HEK293 (cell line): ENCODE results near the gene HMX1.

Source experiments
- CTCF ChIA-PET: fragments of 350-600 bp; formaldehyde crosslinking; extraction: SDS; loops from one replicate; lab custom pipeline; 2021; ENCODE audit warnings: antibody characterized with exemption; lab: Yijun Ruan, JAX
- POLR2A ChIA-PET: fragments of 300-600 bp; formaldehyde crosslinking; extraction: SDS; loops from one replicate; lab custom pipeline; 2020; ENCODE audit warnings: antibody characterized with exemption, inconsistent platforms; lab: Yijun Ruan, JAX
- H3K27ac ChIP-seq: fragments of 200-500 bp; sonication (Bioruptor generic); 2 replicates; pipeline ENCODE4 v1.5.1; 2014; ENCODE audit warnings: low read depth, low read length, control low read depth, inconsistent platforms; ENCODE audit errors: extremely low read depth
- H3K36me3 ChIP-seq, 2 experiments: fragments of 200-500 bp in 1 of 2; sonication (Bioruptor generic) in 1 of 2; 1 replicate in 1 of 2; 2 replicates in 1 of 2; pipeline ENCODE4 v1.5.1; 2014 to 2017; ENCODE audit warnings: inconsistent platforms in 2 of 2, low read length in 2 of 2; ENCODE audit not compliant: control insufficient read depth in 2 of 2, insufficient read depth in 1 of 2
- H3K4me1 ChIP-seq: fragments of 200-500 bp; sonication (Bioruptor generic); 2 replicates; pipeline ENCODE4 v1.5.1; 2014; ENCODE audit warnings: mild to moderate bottlenecking, low read length, inconsistent platforms; ENCODE audit not compliant: control insufficient read depth, insufficient read depth
- H3K4me3 ChIP-seq: 2 replicates; pipeline ENCODE4 v1.5.1; 2011; ENCODE audit warnings: low read depth, mild to moderate bottlenecking, control low read depth, low read length, moderate library complexity
- H3K9me3 ChIP-seq: fragments of 200-500 bp; sonication (Bioruptor generic); 2 replicates; pipeline ENCODE4 v1.5.1; 2014; ENCODE audit warnings: low read depth, low read length, inconsistent platforms; ENCODE audit not compliant: control insufficient read depth, insufficient read depth
- EGR2 ChIP-seq: fragments of 450-650 bp; formaldehyde crosslinking; IDR thresholded peaks from 2 replicates; pipeline ENCODE4 v1.5.1; 2016; ENCODE audit warnings: low read depth, missing biosample characterization, missing genetic modification characterization
- FEZF1 ChIP-seq: fragments of 450-650 bp; formaldehyde crosslinking; IDR thresholded peaks from 2 replicates; pipeline ENCODE4 v1.5.1; 2016; ENCODE audit warnings: missing biosample characterization, missing genetic modification characterization
- HOXA7 ChIP-seq: sonication (generic); formaldehyde crosslinking; IDR thresholded peaks from 2 replicates; pipeline ENCODE4 v1.8.1; 2022; ENCODE audit warnings: missing genetic modification reagents, borderline replicate concordance
- MYNN ChIP-seq: fragments of 450-650 bp; formaldehyde crosslinking; IDR thresholded peaks from 2 replicates; pipeline ENCODE4 v1.5.1; 2016; ENCODE audit warnings: missing biosample characterization, missing genetic modification characterization, borderline replicate concordance
- OSR2 ChIP-seq: fragments of 450-650 bp; formaldehyde crosslinking; IDR thresholded peaks from 2 replicates; pipeline ENCODE4 v1.5.1; 2016; ENCODE audit warnings: missing biosample characterization, missing genetic modification characterization
- ZFHX2 ChIP-seq: fragments of 450-650 bp; formaldehyde crosslinking; conservative IDR thresholded peaks from 2 replicates; pipeline ENCODE4 v1.5.1; 2016; ENCODE audit warnings: missing biosample characterization, missing genetic modification characterization
- ZNF202 ChIP-seq: fragments of 450-650 bp; formaldehyde crosslinking; IDR thresholded peaks from 2 replicates; pipeline ENCODE4 v1.5.1; 2016; ENCODE audit warnings: missing biosample characterization, missing genetic modification characterization, borderline replicate concordance
- ZNF366 ChIP-seq: fragments of 450-650 bp; formaldehyde crosslinking; conservative IDR thresholded peaks from 2 replicates; pipeline ENCODE4 v1.5.1; 2016; ENCODE audit warnings: missing biosample characterization, missing genetic modification characterization
- ZNF404 ChIP-seq: fragments of 450-650 bp; formaldehyde crosslinking; IDR thresholded peaks from 2 replicates; pipeline ENCODE4 v1.5.1; 2017; ENCODE audit warnings: missing biosample characterization, missing genetic modification characterization
- ZNF423 ChIP-seq: fragments of 450-650 bp; formaldehyde crosslinking; IDR thresholded peaks from 2 replicates; pipeline ENCODE4 v1.5.1; 2016; ENCODE audit warnings: missing biosample characterization, missing genetic modification characterization
- ZNF433 ChIP-seq: fragments of 450-650 bp; formaldehyde crosslinking; IDR thresholded peaks from 2 replicates; pipeline ENCODE4 v1.5.1; 2016; ENCODE audit warnings: missing biosample characterization, missing genetic modification characterization, low read depth
- ZNF624 ChIP-seq: fragments of 450-650 bp; formaldehyde crosslinking; IDR thresholded peaks from 2 replicates; pipeline ENCODE4 v1.5.1; 2017; ENCODE audit warnings: missing biosample characterization, missing genetic modification characterization
- ZNF830 ChIP-seq: fragments of 450-650 bp; IDR thresholded peaks from 2 replicates; pipeline ENCODE4 v1.5.0; 2018; ENCODE audit warnings: missing biosample characterization, missing genetic modification characterization, low read depth, mild to moderate bottlenecking, moderate library complexity
- TF ChIP-seq, protein P1 (sequence below): fragments of 450-650 bp; formaldehyde crosslinking; IDR thresholded peaks from 2 replicates; pipeline ENCODE4 v1.5.1; 2016; ENCODE audit warnings: missing biosample characterization, missing genetic modification characterization
- TF ChIP-seq, protein P2 (sequence below): fragments of 450-650 bp; formaldehyde crosslinking; IDR thresholded peaks from 2 replicates; pipeline ENCODE4 v1.5.1; 2016; ENCODE audit warnings: missing biosample characterization, missing genetic modification characterization
- TF ChIP-seq, protein P3 (sequence below): fragments of 450-650 bp; formaldehyde crosslinking; IDR thresholded peaks from 2 replicates; pipeline ENCODE4 v1.5.1; 2017; ENCODE audit warnings: missing biosample characterization, missing genetic modification characterization
- TF ChIP-seq, protein P4 (sequence below): fragments of 450-650 bp; formaldehyde crosslinking; IDR thresholded peaks from 2 replicates; pipeline ENCODE4 v1.5.1; 2017; ENCODE audit warnings: missing biosample characterization, missing genetic modification characterization
- TF ChIP-seq, protein P5 (sequence below): fragments of 450-650 bp; formaldehyde crosslinking; IDR thresholded peaks from 2 replicates; pipeline ENCODE4 v1.5.1; 2016; ENCODE audit warnings: missing biosample characterization, missing genetic modification characterization, low read depth
- TF ChIP-seq, protein P6 (sequence below): fragments of 450-650 bp; formaldehyde crosslinking; IDR thresholded peaks from 2 replicates; pipeline ENCODE4 v1.5.1; 2017; ENCODE audit warnings: missing biosample characterization, missing genetic modification characterization

The HMX1 gene

DNA sequence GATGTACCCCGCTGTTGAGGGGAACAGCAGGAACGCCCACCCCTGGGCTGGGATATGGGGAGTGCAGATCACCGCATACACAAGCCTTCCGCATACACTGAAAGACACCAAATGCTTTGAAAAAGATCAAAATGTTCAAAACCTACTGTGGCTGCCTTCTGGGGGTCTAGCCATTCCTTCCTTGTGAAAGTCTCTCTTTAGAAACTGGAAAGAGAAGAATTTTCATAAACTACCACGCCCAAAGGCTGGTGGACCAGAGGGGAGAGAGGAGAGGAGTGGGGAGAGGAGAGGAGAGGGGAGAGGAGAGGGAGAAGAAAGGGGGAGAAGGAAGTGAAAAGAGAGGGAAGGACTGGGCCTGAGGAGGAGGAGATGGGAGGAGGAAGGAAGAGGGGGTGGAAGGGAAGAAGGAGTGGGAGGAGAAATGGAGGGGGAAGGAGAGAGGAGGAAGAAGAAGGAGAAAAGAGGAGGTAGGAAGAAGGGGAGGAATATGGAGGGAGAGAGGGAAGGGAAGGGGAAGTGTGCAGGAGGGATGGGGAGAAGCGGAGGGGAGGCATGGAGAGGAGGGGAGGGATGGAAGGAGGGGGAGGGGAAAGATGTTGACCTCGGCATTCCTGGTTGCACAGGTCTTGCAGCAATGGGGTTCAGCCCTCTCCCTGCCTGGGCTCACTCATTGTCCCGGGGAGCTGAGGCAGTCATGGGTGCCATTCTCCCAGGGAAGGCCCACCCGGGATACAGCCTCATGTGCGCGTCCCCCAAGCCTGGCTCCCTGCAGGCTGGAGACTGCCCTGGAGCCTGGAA is 5.5 kb upstream of the HMX1 start:
- POLR2A ChIA-PET: no interaction called here
- CTCF ChIA-PET: interaction anchor here (0.6 kb wide), 1 partner anchor 21 kb away, joined by 4 read pairs; no protein-coding TSS in a partner anchor
- Histone ChIP-seq H3K9me3 (no peaks in the 10 kb centered on the region), H3K4me3 (no peak overlapping the region), H3K4me1 (no peaks in the 10 kb centered on the region), H3K36me3 (no peaks in the 10 kb centered on the region)
- TF ChIP-seq, protein P1, sequence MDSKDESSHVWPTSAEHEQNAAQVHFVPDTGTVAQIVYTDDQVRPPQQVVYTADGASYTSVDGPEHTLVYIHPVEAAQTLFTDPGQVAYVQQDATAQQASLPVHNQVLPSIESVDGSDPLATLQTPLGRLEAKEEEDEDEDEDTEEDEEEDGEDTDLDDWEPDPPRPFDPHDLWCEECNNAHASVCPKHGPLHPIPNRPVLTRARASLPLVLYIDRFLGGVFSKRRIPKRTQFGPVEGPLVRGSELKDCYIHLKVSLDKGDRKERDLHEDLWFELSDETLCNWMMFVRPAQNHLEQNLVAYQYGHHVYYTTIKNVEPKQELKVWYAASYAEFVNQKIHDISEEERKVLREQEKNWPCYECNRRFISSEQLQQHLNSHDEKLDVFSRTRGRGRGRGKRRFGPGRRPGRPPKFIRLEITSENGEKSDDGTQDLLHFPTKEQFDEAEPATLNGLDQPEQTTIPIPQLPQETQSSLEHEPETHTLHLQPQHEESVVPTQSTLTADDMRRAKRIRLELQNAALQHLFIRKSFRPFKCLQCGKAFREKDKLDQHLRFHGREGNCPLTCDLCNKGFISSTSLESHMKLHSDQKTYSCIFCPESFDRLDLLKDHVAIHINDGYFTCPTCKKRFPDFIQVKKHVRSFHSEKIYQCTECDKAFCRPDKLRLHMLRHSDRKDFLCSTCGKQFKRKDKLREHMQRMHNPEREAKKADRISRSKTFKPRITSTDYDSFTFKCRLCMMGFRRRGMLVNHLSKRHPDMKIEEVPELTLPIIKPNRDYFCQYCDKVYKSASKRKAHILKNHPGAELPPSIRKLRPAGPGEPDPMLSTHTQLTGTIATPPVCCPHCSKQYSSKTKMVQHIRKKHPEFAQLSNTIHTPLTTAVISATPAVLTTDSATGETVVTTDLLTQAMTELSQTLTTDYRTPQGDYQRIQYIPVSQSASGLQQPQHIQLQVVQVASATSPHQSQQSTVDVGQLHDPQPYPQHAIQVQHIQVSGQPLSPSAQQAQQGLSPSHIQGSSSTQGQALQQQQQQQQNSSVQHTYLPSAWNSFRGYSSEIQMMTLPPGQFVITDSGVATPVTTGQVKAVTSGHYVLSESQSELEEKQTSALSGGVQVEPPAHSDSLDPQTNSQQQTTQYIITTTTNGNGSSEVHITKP (tag by site-specific recombination): no peak
- peak; percentile 87 for TF ChIP-seq EGR2 (tag by site-specific recombination)
- no peak for TF ChIP-seq ZNF202 (tag by site-specific recombination)
- peak; percentile 53; the same call in 1 of the 2 replicates for TF ChIP-seq ZNF366 (tag by site-specific recombination)
- TF ChIP-seq, protein P2, sequence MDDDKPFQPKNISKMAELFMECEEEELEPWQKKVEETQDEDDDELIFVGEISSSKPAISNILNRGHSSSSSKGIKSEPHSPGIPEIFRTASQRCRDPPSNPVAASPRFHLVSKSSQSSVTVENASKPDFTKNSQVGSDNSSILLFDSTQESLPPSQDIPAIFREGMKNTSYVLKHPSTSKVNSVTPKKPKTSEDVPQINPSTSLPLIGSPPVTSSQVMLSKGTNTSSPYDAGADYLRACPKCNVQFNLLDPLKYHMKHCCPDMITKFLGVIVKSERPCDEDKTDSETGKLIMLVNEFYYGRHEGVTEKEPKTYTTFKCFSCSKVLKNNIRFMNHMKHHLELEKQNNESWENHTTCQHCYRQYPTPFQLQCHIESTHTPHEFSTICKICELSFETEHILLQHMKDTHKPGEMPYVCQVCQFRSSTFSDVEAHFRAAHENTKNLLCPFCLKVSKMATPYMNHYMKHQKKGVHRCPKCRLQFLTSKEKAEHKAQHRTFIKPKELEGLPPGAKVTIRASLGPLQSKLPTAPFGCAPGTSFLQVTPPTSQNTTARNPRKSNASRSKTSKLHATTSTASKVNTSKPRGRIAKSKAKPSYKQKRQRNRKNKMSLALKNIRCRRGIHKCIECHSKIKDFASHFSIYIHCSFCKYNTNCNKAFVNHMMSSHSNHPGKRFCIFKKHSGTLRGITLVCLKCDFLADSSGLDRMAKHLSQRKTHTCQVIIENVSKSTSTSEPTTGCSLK (tag by site-specific recombination): no peak
- peak; percentile 67 for TF ChIP-seq ZFHX2 (tag by site-specific recombination)
- TF ChIP-seq OSR2 (tag by site-specific recombination): no peak
- TF ChIP-seq ZNF423 (tag by site-specific recombination): no peak
- TF ChIP-seq ZNF433 (tag by site-specific recombination): no peak
- TF ChIP-seq, protein P3, sequence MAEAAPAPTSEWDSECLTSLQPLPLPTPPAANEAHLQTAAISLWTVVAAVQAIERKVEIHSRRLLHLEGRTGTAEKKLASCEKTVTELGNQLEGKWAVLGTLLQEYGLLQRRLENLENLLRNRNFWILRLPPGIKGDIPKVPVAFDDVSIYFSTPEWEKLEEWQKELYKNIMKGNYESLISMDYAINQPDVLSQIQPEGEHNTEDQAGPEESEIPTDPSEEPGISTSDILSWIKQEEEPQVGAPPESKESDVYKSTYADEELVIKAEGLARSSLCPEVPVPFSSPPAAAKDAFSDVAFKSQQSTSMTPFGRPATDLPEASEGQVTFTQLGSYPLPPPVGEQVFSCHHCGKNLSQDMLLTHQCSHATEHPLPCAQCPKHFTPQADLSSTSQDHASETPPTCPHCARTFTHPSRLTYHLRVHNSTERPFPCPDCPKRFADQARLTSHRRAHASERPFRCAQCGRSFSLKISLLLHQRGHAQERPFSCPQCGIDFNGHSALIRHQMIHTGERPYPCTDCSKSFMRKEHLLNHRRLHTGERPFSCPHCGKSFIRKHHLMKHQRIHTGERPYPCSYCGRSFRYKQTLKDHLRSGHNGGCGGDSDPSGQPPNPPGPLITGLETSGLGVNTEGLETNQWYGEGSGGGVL: peak; percentile 74
- TF ChIP-seq, protein P4, sequence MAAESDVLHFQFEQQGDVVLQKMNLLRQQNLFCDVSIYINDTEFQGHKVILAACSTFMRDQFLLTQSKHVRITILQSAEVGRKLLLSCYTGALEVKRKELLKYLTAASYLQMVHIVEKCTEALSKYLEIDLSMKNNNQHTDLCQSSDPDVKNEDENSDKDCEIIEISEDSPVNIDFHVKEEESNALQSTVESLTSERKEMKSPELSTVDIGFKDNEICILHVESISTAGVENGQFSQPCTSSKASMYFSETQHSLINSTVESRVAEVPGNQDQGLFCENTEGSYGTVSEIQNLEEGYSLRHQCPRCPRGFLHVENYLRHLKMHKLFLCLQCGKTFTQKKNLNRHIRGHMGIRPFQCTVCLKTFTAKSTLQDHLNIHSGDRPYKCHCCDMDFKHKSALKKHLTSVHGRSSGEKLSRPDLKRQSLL (tag by site-specific recombination): no peak
- TF ChIP-seq ZNF830 (tag by site-specific recombination): no peak
- no peak for TF ChIP-seq FEZF1 (tag by site-specific recombination)
- TF ChIP-seq, protein P5, sequence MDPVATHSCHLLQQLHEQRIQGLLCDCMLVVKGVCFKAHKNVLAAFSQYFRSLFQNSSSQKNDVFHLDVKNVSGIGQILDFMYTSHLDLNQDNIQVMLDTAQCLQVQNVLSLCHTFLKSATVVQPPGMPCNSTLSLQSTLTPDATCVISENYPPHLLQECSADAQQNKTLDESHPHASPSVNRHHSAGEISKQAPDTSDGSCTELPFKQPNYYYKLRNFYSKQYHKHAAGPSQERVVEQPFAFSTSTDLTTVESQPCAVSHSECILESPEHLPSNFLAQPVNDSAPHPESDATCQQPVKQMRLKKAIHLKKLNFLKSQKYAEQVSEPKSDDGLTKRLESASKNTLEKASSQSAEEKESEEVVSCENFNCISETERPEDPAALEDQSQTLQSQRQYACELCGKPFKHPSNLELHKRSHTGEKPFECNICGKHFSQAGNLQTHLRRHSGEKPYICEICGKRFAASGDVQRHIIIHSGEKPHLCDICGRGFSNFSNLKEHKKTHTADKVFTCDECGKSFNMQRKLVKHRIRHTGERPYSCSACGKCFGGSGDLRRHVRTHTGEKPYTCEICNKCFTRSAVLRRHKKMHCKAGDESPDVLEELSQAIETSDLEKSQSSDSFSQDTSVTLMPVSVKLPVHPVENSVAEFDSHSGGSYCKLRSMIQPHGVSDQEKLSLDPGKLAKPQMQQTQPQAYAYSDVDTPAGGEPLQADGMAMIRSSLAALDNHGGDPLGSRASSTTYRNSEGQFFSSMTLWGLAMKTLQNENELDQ (tag by site-specific recombination): no peak
- TF ChIP-seq MYNN (tag by site-specific recombination): no peak
- TF ChIP-seq, protein P6, sequence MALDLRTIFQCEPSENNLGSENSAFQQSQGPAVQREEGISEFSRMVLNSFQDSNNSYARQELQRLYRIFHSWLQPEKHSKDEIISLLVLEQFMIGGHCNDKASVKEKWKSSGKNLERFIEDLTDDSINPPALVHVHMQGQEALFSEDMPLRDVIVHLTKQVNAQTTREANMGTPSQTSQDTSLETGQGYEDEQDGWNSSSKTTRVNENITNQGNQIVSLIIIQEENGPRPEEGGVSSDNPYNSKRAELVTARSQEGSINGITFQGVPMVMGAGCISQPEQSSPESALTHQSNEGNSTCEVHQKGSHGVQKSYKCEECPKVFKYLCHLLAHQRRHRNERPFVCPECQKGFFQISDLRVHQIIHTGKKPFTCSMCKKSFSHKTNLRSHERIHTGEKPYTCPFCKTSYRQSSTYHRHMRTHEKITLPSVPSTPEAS (tag by site-specific recombination): no peak
- no peak for TF ChIP-seq ZNF404 (tag by site-specific recombination)
- no peak for TF ChIP-seq HOXA7 (CRISPR knock-in tag)
- TF ChIP-seq ZNF624: no peak
- TF ChIP-seq, all 188 proteins: peak for 4
- H3K27ac ChIP-seq: no peak overlapping the region
